T-helper 1 cell (primary cell): ENCODE measurements around the gene TDRD12.

Experiments
- DNase-seq, 5 donors: peaks; one replicate each; pipeline ENCODE4 v3.0.0-alpha.2; 2012 to 2020

The TDRD12 gene

GRCh38 chr19:32869369-32869965, 149.9 kb downstream of the TDRD12 start, which contains the start of gene SLC7A9:
TSS of gene SLC7A9 (minus strand) at chr19:32869767. CDS start at chr19:32868534, 1,233 bp downstream.
- DNase-seq, result no peak

- no peak for DNase-seq
These were observed 150.5 kb downstream of the TDRD12 start for GRCh38 chr19:32869966-32870573.

- DNase-seq, result no peak
These were observed 151.4 kb downstream of the TDRD12 start for GRCh38 chr19:32870981-32871451.

- no peak for DNase-seq
These were observed 152.8 kb downstream of the TDRD12 start for GRCh38 chr19:32872391-32872790.

GRCh38 chr19:32873247-32873959, 153.8 kb downstream of the TDRD12 start:
- no peak for DNase-seq

- no peak for DNase-seq
These were observed 155.0 kb downstream of the TDRD12 start for GRCh38 chr19:32874605-32875004.

GRCh38 chr19:32875428-32875827, 155.9 kb downstream of the TDRD12 start:
- no peak for DNase-seq

GRCh38 chr19:32876236-32876918, 156.8 kb downstream of the TDRD12 start:
- DNase-seq, result no peak

GRCh38 chr19:32876919-32877285, 157.3 kb downstream of the TDRD12 start:
- no peak for DNase-seq
